Liver (tissue), 9 donors: ENCODE results near the gene SLC12A7. TPM values are rescaled to one million over a fixed set of nuclear protein-coding genes. Genes with fewer than 3 reads are reported as not detected.

Source experiments
- DNase-seq: peaks from one replicate; pipeline ENCODE4 v3.0.0-alpha.2; 2017; ENCODE audit warnings: low spot score
- H3K27ac ChIP-seq, 2 donors: one replicate each; pipeline ENCODE4 v1.7.0; 2013; ENCODE audit warnings: inconsistent platforms in 2 of 2, low read length in 2 of 2, control low read depth in 1 of 2, low read depth in 1 of 2, mild to moderate bottlenecking in 1 of 2
- H3K27me3 ChIP-seq, 4 donors: one replicate each; pipeline versions ENCODE4 v1.6.1 to v1.7.0; 2013; ENCODE audit warnings: low read length in 3 of 4, inconsistent platforms in 1 of 4, mild to moderate bottlenecking in 1 of 4, moderate library complexity in 1 of 4; ENCODE audit not compliant: control insufficient read depth in 4 of 4, insufficient read depth in 4 of 4
- H3K36me3 ChIP-seq, 4 donors: one replicate each; pipeline versions ENCODE4 v1.6.1 to v1.7.0; 2013; ENCODE audit warnings: low read length in 3 of 4, mild to moderate bottlenecking in 3 of 4, low read depth in 1 of 4, moderate library complexity in 1 of 4; ENCODE audit not compliant: control insufficient read depth in 4 of 4, insufficient read depth in 3 of 4
- H3K4me1 ChIP-seq, 4 donors: one replicate each; pipeline versions ENCODE4 v1.6.1 to v1.7.0; 2013; ENCODE audit warnings: low read length in 3 of 4, mild to moderate bottlenecking in 3 of 4, moderate library complexity in 1 of 4; ENCODE audit not compliant: control insufficient read depth in 4 of 4, insufficient read depth in 4 of 4
- H3K4me3 ChIP-seq, 3 donors: one replicate each; pipeline versions ENCODE4 v1.6.1 to v1.7.0; 2013; ENCODE audit warnings: low read length in 3 of 3, control low read depth in 1 of 3, low read depth in 1 of 3, mild to moderate bottlenecking in 1 of 3
- H3K9ac ChIP-seq, 2 donors: one replicate each; pipeline ENCODE4 v1.7.0; 2013; ENCODE audit warnings: low read length in 2 of 2, mild to moderate bottlenecking in 2 of 2, moderate library complexity in 2 of 2, control low read depth in 1 of 2, low read depth in 1 of 2
- H3K9me3 ChIP-seq, 4 donors: one replicate each; pipeline versions ENCODE4 v1.6.1 to v1.7.0; 2013; ENCODE audit warnings: low read length in 3 of 4; ENCODE audit not compliant: control insufficient read depth in 4 of 4
- EGR1 ChIP-seq, 2 donors: IDR thresholded peaks; 2 replicates each; pipeline ENCODE4 v1.6.1; 2016 to 2018; ENCODE audit warnings: antibody characterized with exemption in 2 of 2, low read depth in 2 of 2
- FOXA1 ChIP-seq: IDR thresholded peaks from 2 replicates; pipeline ENCODE4 v1.6.1; 2016; ENCODE audit warnings: antibody characterized with exemption
- FOXA2 ChIP-seq: IDR thresholded peaks from 2 replicates; pipeline ENCODE4 v1.6.1; 2016; ENCODE audit warnings: antibody characterized with exemption
- GABPA ChIP-seq, 2 donors: IDR thresholded peaks in 1 of 2; conservative IDR thresholded peaks in 1 of 2; 2 replicates each; pipeline ENCODE4 v1.6.1; 2016; ENCODE audit warnings: antibody characterized with exemption in 2 of 2, mild to moderate bottlenecking in 1 of 2, moderate library complexity in 1 of 2
- HNF4A ChIP-seq, 2 donors: conservative IDR thresholded peaks; 2 replicates each; pipeline ENCODE4 v1.6.1; 2016; ENCODE audit warnings: antibody characterized with exemption in 2 of 2, mild to moderate bottlenecking in 2 of 2
- HNF4G ChIP-seq: IDR thresholded peaks from 2 replicates; pipeline ENCODE4 v1.6.1; 2016; ENCODE audit warnings: antibody characterized with exemption
- NR2F2 ChIP-seq: IDR thresholded peaks from 2 replicates; pipeline ENCODE4 v1.6.1; 2016; ENCODE audit warnings: antibody characterized with exemption
- RAD21 ChIP-seq, 2 donors: IDR thresholded peaks; 2 replicates each; pipeline ENCODE4 v1.6.1; 2016; ENCODE audit warnings: antibody characterized with exemption in 2 of 2, mild to moderate bottlenecking in 2 of 2
- SP1 ChIP-seq: IDR thresholded peaks from 2 replicates; pipeline ENCODE4 v1.6.1; 2018; ENCODE audit warnings: antibody characterized with exemption, mild to moderate bottlenecking
- TAF1 ChIP-seq: conservative IDR thresholded peaks from 2 replicates; pipeline ENCODE4 v1.6.1; 2016; ENCODE audit warnings: antibody characterized with exemption, mild to moderate bottlenecking
- WGBS: extraction: QIAGEN DNeasy Blood & Tissue Kit; methylation state at CpG from one replicate; pipeline ENCODE4 v1.1.7; 2013; 5-methylcytosine and 5-hydroxymethylcytosine counted together
- polyA plus RNA-seq, 2 donors: library from polyadenylated mRNA; stranded (reverse) in 1 of 2; unstranded in 1 of 2; fragments of 200-250 nt in 1 of 2; fragments of >200 nt in 1 of 2; fragmentation: Nextera tagmentation in 1 of 2; extraction: Ambion mirVana in 1 of 2; gene quantifications; one replicate each; pipeline versions ENCODE4 v1.2.1 to v1.2.3, GENCODE V29; 2013 to 2015
- total RNA-seq, 2 donors: library from RNA; depleted of rRNA; stranded (reverse); fragments of >200 nt; gene quantifications; one replicate each; pipeline ENCODE4 v1.2.3, GENCODE V29; 2014
- TF ChIP-seq, protein P1 (sequence below): fragments of 150-350 bp; IDR thresholded peaks from 2 replicates; pipeline ENCODE4 v1.5.1; 2017; ENCODE audit warnings: improper control_type of control experiment, low read depth, low read length; ENCODE audit not compliant: missing input control
- TF ChIP-seq, protein P2 (sequence below): IDR thresholded peaks from 2 replicates; pipeline ENCODE4 v1.6.1; 2016; ENCODE audit warnings: antibody characterized with exemption
- TF ChIP-seq, protein P3 (sequence below): IDR thresholded peaks from 2 replicates; pipeline ENCODE4 v1.6.1; 2016; ENCODE audit warnings: antibody characterized with exemption
- TF ChIP-seq, protein P4 (sequence below): IDR thresholded peaks from 2 replicates; pipeline ENCODE4 v1.6.1; 2016; ENCODE audit warnings: antibody characterized with exemption, mild to moderate bottlenecking
- donor health status: healthy.
- donor health status: healthy.
- donor health status: healthy.
- donor health status: healthy.
- donor health status: healthy.

SLC12A7 gene
- total and polyA plus RNA-seq, 4 donors = 12.3 to 64.2 (median 28.9) TPM

DNA sequence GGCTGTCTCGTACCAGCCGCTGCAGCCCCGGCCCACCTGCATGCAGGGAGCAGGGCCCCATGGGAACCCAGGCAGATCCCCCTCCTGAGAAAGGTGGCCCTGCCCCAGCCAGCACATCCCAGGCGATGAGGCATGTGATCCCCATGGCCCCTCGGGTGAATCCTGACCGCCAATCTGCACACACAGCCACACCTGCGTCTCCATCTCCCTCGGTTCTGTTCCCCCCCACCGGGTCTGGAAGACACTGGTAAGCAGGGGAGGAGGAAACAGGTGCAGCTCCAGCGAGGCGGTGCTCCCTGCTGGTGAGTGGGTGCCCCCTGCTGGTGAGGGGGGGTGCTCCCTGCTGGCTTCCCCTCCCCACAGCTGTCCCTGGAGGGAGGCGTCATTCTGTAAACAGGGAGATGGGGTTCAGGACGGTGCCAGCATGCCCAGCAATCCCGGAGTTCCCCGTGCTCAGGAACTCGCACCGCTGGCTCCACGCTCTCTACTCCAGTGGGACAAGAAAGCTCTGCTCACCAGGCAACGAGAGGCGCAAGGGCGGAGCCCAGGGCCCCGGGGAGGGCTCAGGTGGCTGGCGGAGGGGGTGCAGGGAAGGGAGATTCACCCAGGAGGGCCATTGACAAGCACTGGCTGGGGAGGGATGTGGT is 28.4 kb upstream of the SLC12A7 start (continued):
- TF ChIP-seq FOXA2 (peak; percentile 70), HNF4A (conservative IDR thresholded peaks at IDR 0.05) (no peak), RAD21 (IDR thresholded peaks at IDR 0.05) (peak; percentile 98), SP1 (no peak), EGR1 (IDR thresholded peaks at IDR 0.05; ENCODE audit: low read depth in 2 of 2) (no peak)
- TF ChIP-seq, protein P1, sequence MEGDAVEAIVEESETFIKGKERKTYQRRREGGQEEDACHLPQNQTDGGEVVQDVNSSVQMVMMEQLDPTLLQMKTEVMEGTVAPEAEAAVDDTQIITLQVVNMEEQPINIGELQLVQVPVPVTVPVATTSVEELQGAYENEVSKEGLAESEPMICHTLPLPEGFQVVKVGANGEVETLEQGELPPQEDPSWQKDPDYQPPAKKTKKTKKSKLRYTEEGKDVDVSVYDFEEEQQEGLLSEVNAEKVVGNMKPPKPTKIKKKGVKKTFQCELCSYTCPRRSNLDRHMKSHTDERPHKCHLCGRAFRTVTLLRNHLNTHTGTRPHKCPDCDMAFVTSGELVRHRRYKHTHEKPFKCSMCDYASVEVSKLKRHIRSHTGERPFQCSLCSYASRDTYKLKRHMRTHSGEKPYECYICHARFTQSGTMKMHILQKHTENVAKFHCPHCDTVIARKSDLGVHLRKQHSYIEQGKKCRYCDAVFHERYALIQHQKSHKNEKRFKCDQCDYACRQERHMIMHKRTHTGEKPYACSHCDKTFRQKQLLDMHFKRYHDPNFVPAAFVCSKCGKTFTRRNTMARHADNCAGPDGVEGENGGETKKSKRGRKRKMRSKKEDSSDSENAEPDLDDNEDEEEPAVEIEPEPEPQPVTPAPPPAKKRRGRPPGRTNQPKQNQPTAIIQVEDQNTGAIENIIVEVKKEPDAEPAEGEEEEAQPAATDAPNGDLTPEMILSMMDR = peak; percentile 94
- TF ChIP-seq, protein P2, sequence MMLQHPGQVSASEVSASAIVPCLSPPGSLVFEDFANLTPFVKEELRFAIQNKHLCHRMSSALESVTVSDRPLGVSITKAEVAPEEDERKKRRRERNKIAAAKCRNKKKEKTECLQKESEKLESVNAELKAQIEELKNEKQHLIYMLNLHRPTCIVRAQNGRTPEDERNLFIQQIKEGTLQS = no peak

DNA sequence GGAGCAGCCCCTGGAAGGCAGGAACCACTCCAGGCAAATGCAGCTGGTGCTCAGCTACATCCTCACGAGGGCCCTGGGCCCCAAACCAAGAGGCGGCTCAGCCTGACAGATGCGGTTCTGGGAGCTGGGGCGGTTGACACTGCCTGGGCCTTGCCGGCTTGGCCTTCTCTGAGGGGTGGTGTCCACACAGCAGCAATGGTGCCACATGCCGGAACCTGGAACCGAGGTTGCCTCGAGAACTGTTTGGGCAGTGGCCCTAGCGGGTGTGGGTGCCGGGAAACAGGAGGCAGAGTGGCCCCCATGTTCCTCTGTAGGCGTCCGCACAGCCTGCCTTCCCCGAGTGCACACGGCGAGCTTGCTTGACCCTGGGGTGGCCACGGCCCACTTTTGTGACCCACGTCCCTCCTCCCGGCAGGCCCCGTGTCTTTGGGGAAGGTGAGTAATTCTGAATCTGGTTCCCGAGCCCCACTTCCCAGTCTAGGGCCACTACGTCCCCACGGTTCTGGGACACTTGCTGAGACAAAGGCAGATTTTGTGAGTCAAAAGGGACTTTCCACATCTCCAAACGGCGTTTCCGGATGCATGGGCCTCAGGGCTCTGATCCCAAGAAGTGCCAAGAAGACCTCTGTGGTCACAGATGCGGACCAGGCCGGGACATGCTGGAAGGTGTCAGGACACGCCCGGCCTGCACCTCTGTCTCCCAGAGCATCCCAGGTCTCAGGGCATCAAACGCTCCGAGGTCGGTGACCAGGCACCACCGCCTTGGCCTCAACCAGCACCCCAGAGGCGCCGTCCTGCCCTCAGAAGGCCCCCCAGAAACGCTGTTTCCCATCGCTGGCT is 27.7 kb upstream of the SLC12A7 start:
- Histone ChIP-seq H3K36me3 (no peaks in the 10 kb centered on the region), H3K27ac (no peak overlapping the region), H3K4me1 (peaks cover 0 to 17% (median 9%) of the 10 kb centered on the region in 4 donors), H3K27me3 (no peaks in the 10 kb centered on the region), H3K4me3 (no peak overlapping the region), H3K9me3 (no peaks in the 10 kb centered on the region), H3K9ac (no peak overlapping the region)
- no peak for TF ChIP-seq GABPA (IDR thresholded peaks at IDR 0.05 in 1 of 2, conservative IDR thresholded peaks at IDR 0.05 in 1 of 2)
- TF ChIP-seq NR2F2 = no peak
- no peak for TF ChIP-seq TAF1
- no peak for TF ChIP-seq FOXA2
- no peak for TF ChIP-seq SP1
- TF ChIP-seq EGR1 (IDR thresholded peaks at IDR 0.05; ENCODE audit: low read depth in 2 of 2) = no peak
- TF ChIP-seq, protein P3, sequence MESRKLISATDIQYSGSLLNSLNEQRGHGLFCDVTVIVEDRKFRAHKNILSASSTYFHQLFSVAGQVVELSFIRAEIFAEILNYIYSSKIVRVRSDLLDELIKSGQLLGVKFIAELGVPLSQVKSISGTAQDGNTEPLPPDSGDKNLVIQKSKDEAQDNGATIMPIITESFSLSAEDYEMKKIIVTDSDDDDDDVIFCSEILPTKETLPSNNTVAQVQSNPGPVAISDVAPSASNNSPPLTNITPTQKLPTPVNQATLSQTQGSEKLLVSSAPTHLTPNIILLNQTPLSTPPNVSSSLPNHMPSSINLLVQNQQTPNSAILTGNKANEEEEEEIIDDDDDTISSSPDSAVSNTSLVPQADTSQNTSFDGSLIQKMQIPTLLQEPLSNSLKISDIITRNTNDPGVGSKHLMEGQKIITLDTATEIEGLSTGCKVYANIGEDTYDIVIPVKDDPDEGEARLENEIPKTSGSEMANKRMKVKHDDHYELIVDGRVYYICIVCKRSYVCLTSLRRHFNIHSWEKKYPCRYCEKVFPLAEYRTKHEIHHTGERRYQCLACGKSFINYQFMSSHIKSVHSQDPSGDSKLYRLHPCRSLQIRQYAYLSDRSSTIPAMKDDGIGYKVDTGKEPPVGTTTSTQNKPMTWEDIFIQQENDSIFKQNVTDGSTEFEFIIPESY = no peak
- TF ChIP-seq RAD21 (IDR thresholded peaks at IDR 0.05) = no peak
- TF ChIP-seq, protein P4, sequence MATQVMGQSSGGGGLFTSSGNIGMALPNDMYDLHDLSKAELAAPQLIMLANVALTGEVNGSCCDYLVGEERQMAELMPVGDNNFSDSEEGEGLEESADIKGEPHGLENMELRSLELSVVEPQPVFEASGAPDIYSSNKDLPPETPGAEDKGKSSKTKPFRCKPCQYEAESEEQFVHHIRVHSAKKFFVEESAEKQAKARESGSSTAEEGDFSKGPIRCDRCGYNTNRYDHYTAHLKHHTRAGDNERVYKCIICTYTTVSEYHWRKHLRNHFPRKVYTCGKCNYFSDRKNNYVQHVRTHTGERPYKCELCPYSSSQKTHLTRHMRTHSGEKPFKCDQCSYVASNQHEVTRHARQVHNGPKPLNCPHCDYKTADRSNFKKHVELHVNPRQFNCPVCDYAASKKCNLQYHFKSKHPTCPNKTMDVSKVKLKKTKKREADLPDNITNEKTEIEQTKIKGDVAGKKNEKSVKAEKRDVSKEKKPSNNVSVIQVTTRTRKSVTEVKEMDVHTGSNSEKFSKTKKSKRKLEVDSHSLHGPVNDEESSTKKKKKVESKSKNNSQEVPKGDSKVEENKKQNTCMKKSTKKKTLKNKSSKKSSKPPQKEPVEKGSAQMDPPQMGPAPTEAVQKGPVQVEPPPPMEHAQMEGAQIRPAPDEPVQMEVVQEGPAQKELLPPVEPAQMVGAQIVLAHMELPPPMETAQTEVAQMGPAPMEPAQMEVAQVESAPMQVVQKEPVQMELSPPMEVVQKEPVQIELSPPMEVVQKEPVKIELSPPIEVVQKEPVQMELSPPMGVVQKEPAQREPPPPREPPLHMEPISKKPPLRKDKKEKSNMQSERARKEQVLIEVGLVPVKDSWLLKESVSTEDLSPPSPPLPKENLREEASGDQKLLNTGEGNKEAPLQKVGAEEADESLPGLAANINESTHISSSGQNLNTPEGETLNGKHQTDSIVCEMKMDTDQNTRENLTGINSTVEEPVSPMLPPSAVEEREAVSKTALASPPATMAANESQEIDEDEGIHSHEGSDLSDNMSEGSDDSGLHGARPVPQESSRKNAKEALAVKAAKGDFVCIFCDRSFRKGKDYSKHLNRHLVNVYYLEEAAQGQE = no peak
- no peak for TF ChIP-seq HNF4G
- TF ChIP-seq FOXA1 = no peak
- no peak for DNase-seq
- 85% methylated on average over 37 of the region's 37 CpGs for WGBS
